ENCODE data around the gene RYR1.

Gene RYR1

GRCh38 chr19:38433268-38433733, at the start of gene RYR1:
TSS of gene RYR1 (plus strand) at chr19:38433691. CDS start at chr19:38433830, 139 bp downstream.
- peak; percentile 79 for DNase-seq

GRCh38 chr19:38383743-38384142, 49.7 kb upstream of the RYR1 start:
- no peak for DNase-seq

GRCh38 chr19:38384209-38385027, 49.1 kb upstream of the RYR1 start:
- no peak for DNase-seq

GRCh38 chr19:38385057-38385803, 48.3 kb upstream of the RYR1 start:
- no peak for DNase-seq

- no peak for DNase-seq
Measured at GRCh38 chr19:38385804-38386257, 47.7 kb upstream of the RYR1 start.

GRCh38 chr19:38386300-38386970, 47.1 kb upstream of the RYR1 start:
- DNase-seq = no peak

GRCh38 chr19:38386971-38387549, 46.4 kb upstream of the RYR1 start:
- DNase-seq = no peak

- DNase-seq = peak; percentile 82
Measured at GRCh38 chr19:38387550-38388348, 45.7 kb upstream of the RYR1 start, which contains the start of gene GGN. TSS of gene GGN (minus strand) at chr19:38388034. CDS start at chr19:38387261, 773 bp downstream.

- DNase-seq = no peak
Measured at GRCh38 chr19:38388349-38389100, 45.0 kb upstream of the RYR1 start, which contains the start of gene SPRED3. TSS of gene SPRED3 (plus strand) at chr19:38388697. CDS start at chr19:38390303, 1,606 bp downstream.

- no peak for DNase-seq
Measured at GRCh38 chr19:38389101-38389925, 44.2 kb upstream of the RYR1 start.

- DNase-seq = no peak
Measured at GRCh38 chr19:38389957-38390924, 43.2 kb upstream of the RYR1 start.

- no peak for DNase-seq
Measured at GRCh38 chr19:38391911-38392464, 41.5 kb upstream of the RYR1 start.

- no peak for DNase-seq
Measured at GRCh38 chr19:38392707-38393308, 40.7 kb upstream of the RYR1 start.

GRCh38 chr19:38394488-38394887, 39.0 kb upstream of the RYR1 start:
- DNase-seq = peak; percentile 87

- DNase-seq = peak; percentile 61
Measured at GRCh38 chr19:38395381-38396114, 37.9 kb upstream of the RYR1 start.

- DNase-seq = no peak
Measured at GRCh38 chr19:38399081-38399480, 34.4 kb upstream of the RYR1 start.

GRCh38 chr19:38399537-38399936, 34.0 kb upstream of the RYR1 start:
- DNase-seq = no peak
